Epithelial cell of alveolus of lung (primary cell): ENCODE data around the gene TTC39A. TPM values are rescaled to one million over a fixed set of nuclear protein-coding genes. Genes with fewer than 3 reads are reported as not detected.

Experiments
- total RNA-seq: library from RNA; depleted of rRNA; stranded (reverse); fragments of >200 nt; gene quantifications from 2 replicates; pipeline ENCODE4 v1.2.1, GENCODE V29; 2015

Gene TTC39A
- 0.26 and 0.40 TPM in 2 replicates for total RNA-seq

GRCh38 chr1:51330331-51331201 is at the start of gene TTC39A:
TTC39A (minus strand) TSS chr1:51330562; CDS start chr1:51330477, 85 bp downstream.

Other genes with a start within 250 kb of the TTC39A start
- not detected in 2 replicates for gene C1orf185, start 228.3 kb downstream of the TTC39A start, total RNA-seq
- gene RNF11, start 94.3 kb downstream of the TTC39A start, total RNA-seq: 51.1 and 62.5 TPM in 2 replicates
- gene EPS15, start 188.7 kb upstream of the TTC39A start, total RNA-seq: 26.9 and 34.6 TPM in 2 replicates